ENCODE results near the gene TMEM88. TPM values are rescaled to one million over a fixed set of nuclear protein-coding genes. Genes with fewer than 3 reads are reported as not detected.
A peak's percentile ranks its signal among the peaks of the same experiment; 100 is the strongest.

The TMEM88 gene
- total RNA-seq, 1 donor from 2014 or later = 3.4 TPM

- peaks cover 8% of the 10 kb centered on the region for H3K4me1 Mint-ChIP-seq (ENCODE audit: unreplicated experiment)
- no peaks in the 10 kb centered on the region for H3K9me3 Mint-ChIP-seq (ENCODE audit: unreplicated experiment)
- TF ChIP-seq CTCF (IDR thresholded peaks at IDR 0.05) = no peak
- H3K27me3 Mint-ChIP-seq (ENCODE audit: unreplicated experiment) = no peaks in the 10 kb centered on the region
- H3K4me3 Mint-ChIP-seq (ENCODE audit: unreplicated experiment) = no peak overlapping the region
- peak overlapping the region; percentile 10 for H3K27ac Mint-ChIP-seq (ENCODE audit: unreplicated experiment)
- DNase-seq (ENCODE audit: extremely low spot score, unreplicated experiment) = peak; percentile 48
- H3K36me3 Mint-ChIP-seq (ENCODE audit: unreplicated experiment) = peaks cover 28% of the 10 kb centered on the region
These were observed 638 bp upstream of the TMEM88 start for GRCh38 chr17:7854078-7854777.

GRCh38 chr17:7855660-7856010 is 769 bp downstream of the TMEM88 start:
- Mint-ChIP-seq H3K27me3 (ENCODE audit: unreplicated experiment) (no peaks in the 10 kb centered on the region), H3K4me1 (ENCODE audit: unreplicated experiment) (peaks cover 8% of the 10 kb centered on the region), H3K27ac (ENCODE audit: unreplicated experiment) (no peak overlapping the region), H3K36me3 (ENCODE audit: unreplicated experiment) (peaks cover 17% of the 10 kb centered on the region), H3K9me3 (ENCODE audit: unreplicated experiment) (no peaks in the 10 kb centered on the region), H3K4me3 (ENCODE audit: unreplicated experiment) (no peak overlapping the region)
- DNase-seq (ENCODE audit: extremely low spot score, unreplicated experiment) = no peak
- no peak for TF ChIP-seq CTCF (IDR thresholded peaks at IDR 0.05)

- H3K27ac Mint-ChIP-seq (ENCODE audit: unreplicated experiment) = no peak overlapping the region
- no peak overlapping the region for H3K4me3 Mint-ChIP-seq (ENCODE audit: unreplicated experiment)
- peaks cover 8% of the 10 kb centered on the region for H3K4me1 Mint-ChIP-seq (ENCODE audit: unreplicated experiment)
- no peaks in the 10 kb centered on the region for H3K9me3 Mint-ChIP-seq (ENCODE audit: unreplicated experiment)
- no peak for TF ChIP-seq CTCF (IDR thresholded peaks at IDR 0.05)
- peaks cover 12% of the 10 kb centered on the region for H3K36me3 Mint-ChIP-seq (ENCODE audit: unreplicated experiment)
- no peaks in the 10 kb centered on the region for H3K27me3 Mint-ChIP-seq (ENCODE audit: unreplicated experiment)
- DNase-seq (ENCODE audit: extremely low spot score, unreplicated experiment) = no peak
These were observed 1.3 kb downstream of the TMEM88 start for GRCh38 chr17:7856011-7856810.

GRCh38 chr17:7856811-7857712 is 2.2 kb downstream of the TMEM88 start, which contains the start of gene NAA38:
NAA38 (minus strand) TSS chr17:7857559; CDS start chr17:7857463, 96 bp downstream.
- DNase-seq (ENCODE audit: extremely low spot score, unreplicated experiment) = peak; percentile 98
- Mint-ChIP-seq H3K9me3 (ENCODE audit: unreplicated experiment) (no peaks in the 10 kb centered on the region), H3K4me3 (ENCODE audit: unreplicated experiment) (no peak within 1 kb of the TSS), H3K4me1 (ENCODE audit: unreplicated experiment) (peaks cover 8% of the 10 kb centered on the region), H3K27me3 (ENCODE audit: unreplicated experiment) (no peaks in the 10 kb centered on the region), H3K36me3 (ENCODE audit: unreplicated experiment) (peaks cover 10% of the 10 kb centered on the region), H3K27ac (ENCODE audit: unreplicated experiment) (no peak within 1 kb of the TSS)
- peak; percentile 58 for TF ChIP-seq CTCF (IDR thresholded peaks at IDR 0.05)
